Measurements from ENCODE around the gene GPR34. TPM values are rescaled to one million over a fixed set of nuclear protein-coding genes. Genes with fewer than 3 reads are reported as not detected.

GPR34 gene
- total and polyA plus RNA-seq, 9 of the 15 experiments (the other 6 are each of a cell fraction or from before 2014, with no cell fraction given): 0.13 TPM; not detected in 8

GRCh38 chrX:41684138-41684537, 4.6 kb upstream of the GPR34 start:
- H3K9ac ChIP-seq (ENCODE audit: insufficient read depth in 1 of 2, low read depth in 2 of 2, low read length in 2 of 2): no peak overlapping the region
- TF ChIP-seq ZNF436 (CRISPR knock-in tag; IDR thresholded peaks at IDR 0.05) (no peak), AFF1 (IDR thresholded peaks at IDR 0.05; ENCODE audit: low read depth in 1 of 2, partially characterized antibody in 2 of 2) (no peak), MEIS2 (IDR thresholded peaks at IDR 0.05; ENCODE audit: partially characterized antibody) (no peak), CREB3L1 (IDR thresholded peaks at IDR 0.05; ENCODE audit: borderline replicate concordance, low read depth) (no peak), PHF21A (IDR thresholded peaks at IDR 0.05; ENCODE audit: borderline replicate concordance, low read depth) (no peak), XRCC3 (IDR thresholded peaks at IDR 0.05) (no peak)
- H3K9me3 ChIP-seq (replicated peaks; ENCODE audit: control insufficient read depth, insufficient read depth, low read depth, low read length): no peaks in the 10 kb centered on the region
- H3K27me3 ChIP-seq (ENCODE audit: control insufficient read depth in 2 of 2, insufficient read depth in 2 of 2, low read length in 2 of 2): no peaks in the 10 kb centered on the region
- ChIA-PET POLR2A (no interaction called here), CTCF (ENCODE audit: low intra/inter-chr PET ratio) (no interaction called here)
- no peak overlapping the region for H2AFZ ChIP-seq (ENCODE audit: low read depth, low read length)
- no peak overlapping the region for H3K4me3 ChIP-seq
- no peak overlapping the region for H3K4me2 ChIP-seq (ENCODE audit: insufficient read depth, low read length)
- BruUV-seq (replicated peaks): no TSS peak
- H3K79me2 ChIP-seq (ENCODE audit: control insufficient read depth, insufficient read depth, low read length): no peaks in the 10 kb centered on the region
- in situ Hi-C loops (cut with MboI) (no loop called here), intact Hi-C loops (cut with micrococcal nuclease) (no loop called here)
- FAIRE-seq: no peak
- no peak overlapping the region for H3K27ac ChIP-seq (ENCODE audit: extremely low read depth, low read depth, low read length)
- WGBS (ENCODE audit: insufficient coverage, low coverage, missing lambda C conversion rate): 15% methylated on average over 3 of the region's 3 CpGs
- H3K4me1 ChIP-seq (replicated peaks in 1 of 2; ENCODE audit: control insufficient read depth in 2 of 2, insufficient read depth in 2 of 2, low read length in 2 of 2): no peaks in the 10 kb centered on the region
- no peak for ATAC-seq
- no peaks in the 10 kb centered on the region for H4K20me1 ChIP-seq (replicated peaks; ENCODE audit: control insufficient read depth, insufficient read depth, low read length)
- no peaks in the 10 kb centered on the region for H3K9me1 ChIP-seq (ENCODE audit: control insufficient read depth, insufficient read depth, low read length)
- DNase-seq (ENCODE audit: extremely low read depth in 1 of 4, low spot score in 3 of 4): no peak
- no peaks in the 10 kb centered on the region for H3K36me3 ChIP-seq (ENCODE audit: control insufficient read depth, insufficient read depth, low read length)

Measured in K562 (cell line).